ENCODE data around the gene PACS1.

PACS1 gene

DNA sequence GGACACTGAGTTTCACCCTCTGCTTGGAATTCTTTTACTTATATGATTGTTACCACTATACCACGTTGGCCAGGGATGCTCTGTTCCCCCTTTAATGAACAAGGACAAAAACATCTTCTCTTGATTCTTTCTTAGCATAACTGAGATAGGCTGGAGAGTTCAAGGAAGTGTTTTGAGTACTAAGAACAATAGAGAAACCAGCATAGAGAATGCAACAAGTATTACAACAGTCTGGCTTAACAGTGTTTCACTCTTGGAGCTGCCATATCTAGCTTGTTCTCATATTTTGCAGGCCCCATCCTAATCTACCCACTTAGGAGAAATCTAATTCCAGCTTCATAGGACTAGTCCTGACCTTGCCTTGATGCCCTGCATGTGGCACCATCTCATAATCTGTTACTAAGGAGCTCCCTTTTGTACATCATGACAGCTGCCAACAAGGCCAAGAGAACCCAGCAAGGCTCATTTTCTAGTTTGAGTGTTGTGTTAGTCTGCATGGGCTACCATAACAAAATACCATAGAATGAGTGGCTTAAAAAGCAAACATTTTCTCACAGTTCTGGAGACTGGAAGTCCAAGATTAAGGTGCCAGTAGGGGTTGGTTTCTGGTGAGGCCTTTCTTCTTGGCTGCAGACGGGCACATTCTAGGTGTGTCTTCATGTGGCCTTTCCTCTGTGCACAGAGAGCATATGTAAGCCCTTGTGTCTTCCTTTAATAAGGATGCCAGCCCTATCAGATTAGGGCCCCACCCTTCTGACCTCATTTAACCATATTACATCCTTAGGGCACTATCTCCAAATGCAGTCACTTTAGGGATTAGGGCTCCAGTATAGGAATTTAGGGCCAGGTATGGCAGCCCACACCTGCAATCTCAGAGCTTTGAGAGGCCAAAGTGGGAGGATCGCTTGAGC lies 37.8 kb downstream of the PACS1 start:
- DNase-seq: no peak
- no peak overlapping the region for H3K4me2 ChIP-seq (ENCODE audit: low read depth, low read length)
- H3K4me1 ChIP-seq (ENCODE audit: low read length): peaks cover 10% of the 10 kb centered on the region
- H3K9me3 ChIP-seq (replicated peaks; ENCODE audit: insufficient read depth, low read length): no peaks in the 10 kb centered on the region
- TF ChIP-seq EZH2phosphoT487 (IDR thresholded peaks at IDR 0.05; ENCODE audit: low read length) (no peak), EZH2 (optimal IDR thresholded peaks at IDR 0.05; ENCODE audit: low read depth, low read length) (no peak)
- TF ChIP-seq, protein P1, sequence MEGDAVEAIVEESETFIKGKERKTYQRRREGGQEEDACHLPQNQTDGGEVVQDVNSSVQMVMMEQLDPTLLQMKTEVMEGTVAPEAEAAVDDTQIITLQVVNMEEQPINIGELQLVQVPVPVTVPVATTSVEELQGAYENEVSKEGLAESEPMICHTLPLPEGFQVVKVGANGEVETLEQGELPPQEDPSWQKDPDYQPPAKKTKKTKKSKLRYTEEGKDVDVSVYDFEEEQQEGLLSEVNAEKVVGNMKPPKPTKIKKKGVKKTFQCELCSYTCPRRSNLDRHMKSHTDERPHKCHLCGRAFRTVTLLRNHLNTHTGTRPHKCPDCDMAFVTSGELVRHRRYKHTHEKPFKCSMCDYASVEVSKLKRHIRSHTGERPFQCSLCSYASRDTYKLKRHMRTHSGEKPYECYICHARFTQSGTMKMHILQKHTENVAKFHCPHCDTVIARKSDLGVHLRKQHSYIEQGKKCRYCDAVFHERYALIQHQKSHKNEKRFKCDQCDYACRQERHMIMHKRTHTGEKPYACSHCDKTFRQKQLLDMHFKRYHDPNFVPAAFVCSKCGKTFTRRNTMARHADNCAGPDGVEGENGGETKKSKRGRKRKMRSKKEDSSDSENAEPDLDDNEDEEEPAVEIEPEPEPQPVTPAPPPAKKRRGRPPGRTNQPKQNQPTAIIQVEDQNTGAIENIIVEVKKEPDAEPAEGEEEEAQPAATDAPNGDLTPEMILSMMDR (IDR thresholded peaks at IDR 0.05; ENCODE audit: low read length): no peak
- no peak overlapping the region for H3K4me3 ChIP-seq (ENCODE audit: low read length)
- H3K27ac ChIP-seq (ENCODE audit: low read length): no peak overlapping the region
- H3K79me2 ChIP-seq (ENCODE audit: low read length): peaks cover 8% of the 10 kb centered on the region; the same call in 1 of the 2 replicates
- no peaks in the 10 kb centered on the region for H3K9me2 ChIP-seq (replicated peaks; ENCODE audit: insufficient read depth, low read length)
- H2AFZ ChIP-seq (ENCODE audit: low read length): no peak overlapping the region
- H4K20me1 ChIP-seq (ENCODE audit: insufficient read depth, low read length): no peaks in the 10 kb centered on the region; the same call in 1 of the 2 replicates
- no peaks in the 10 kb centered on the region for H3K27me3 ChIP-seq (replicated peaks; ENCODE audit: insufficient read depth, low read length)
- H3F3A ChIP-seq (ENCODE audit: insufficient read depth, low read length): no peaks in the 10 kb centered on the region
- no peaks in the 10 kb centered on the region for H3K36me3 ChIP-seq (replicated peaks; ENCODE audit: insufficient read depth, low read length)
- no peak overlapping the region for H3K9ac ChIP-seq (ENCODE audit: low read length)

DNA sequence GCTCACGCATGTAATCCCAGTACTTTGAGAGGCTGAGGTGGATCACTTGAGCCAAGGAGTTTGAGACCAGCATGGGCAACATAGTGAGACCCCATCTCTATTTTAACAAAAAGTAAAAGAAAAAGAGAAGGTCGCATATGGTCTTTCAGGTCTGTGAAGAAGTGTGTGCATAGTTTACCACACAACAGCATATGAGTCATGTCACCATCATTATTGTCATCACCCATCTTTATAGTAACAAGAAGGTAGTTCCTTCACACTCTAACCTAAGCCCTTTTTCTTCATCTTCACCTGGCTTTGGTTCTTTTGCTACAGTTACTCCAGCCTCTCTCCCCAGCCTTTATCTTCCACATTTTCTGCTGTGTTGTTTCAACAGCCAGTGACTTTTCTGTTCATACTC lies 39.2 kb downstream of the PACS1 start:
- no peaks in the 10 kb centered on the region for H3F3A ChIP-seq (ENCODE audit: insufficient read depth, low read length)
- no peak overlapping the region for H3K4me2 ChIP-seq (ENCODE audit: low read depth, low read length)
- no peaks in the 10 kb centered on the region; the same call in 1 of the 2 replicates for H4K20me1 ChIP-seq (ENCODE audit: insufficient read depth, low read length)
- TF ChIP-seq EZH2 (optimal IDR thresholded peaks at IDR 0.05; ENCODE audit: low read depth, low read length) (no peak), EZH2phosphoT487 (IDR thresholded peaks at IDR 0.05; ENCODE audit: low read length) (no peak)
- TF ChIP-seq, protein P1 (IDR thresholded peaks at IDR 0.05; ENCODE audit: low read length): no peak
- H3K36me3 ChIP-seq (replicated peaks; ENCODE audit: insufficient read depth, low read length): no peaks in the 10 kb centered on the region
- H3K9me2 ChIP-seq (replicated peaks; ENCODE audit: insufficient read depth, low read length): no peaks in the 10 kb centered on the region
- H3K4me1 ChIP-seq (ENCODE audit: low read length): peaks cover 20% of the 10 kb centered on the region
- H3K79me2 ChIP-seq (ENCODE audit: low read length): peaks cover 11% of the 10 kb centered on the region; the same call in 1 of the 2 replicates
- no peaks in the 10 kb centered on the region for H3K9me3 ChIP-seq (replicated peaks; ENCODE audit: insufficient read depth, low read length)
- H2AFZ ChIP-seq (ENCODE audit: low read length): no peak overlapping the region
- no peak for DNase-seq
- no peak overlapping the region for H3K4me3 ChIP-seq (ENCODE audit: low read length)
- no peaks in the 10 kb centered on the region for H3K27me3 ChIP-seq (replicated peaks; ENCODE audit: insufficient read depth, low read length)
- no peak overlapping the region for H3K9ac ChIP-seq (ENCODE audit: low read length)
- H3K27ac ChIP-seq (ENCODE audit: low read length): no peak overlapping the region

DNA sequence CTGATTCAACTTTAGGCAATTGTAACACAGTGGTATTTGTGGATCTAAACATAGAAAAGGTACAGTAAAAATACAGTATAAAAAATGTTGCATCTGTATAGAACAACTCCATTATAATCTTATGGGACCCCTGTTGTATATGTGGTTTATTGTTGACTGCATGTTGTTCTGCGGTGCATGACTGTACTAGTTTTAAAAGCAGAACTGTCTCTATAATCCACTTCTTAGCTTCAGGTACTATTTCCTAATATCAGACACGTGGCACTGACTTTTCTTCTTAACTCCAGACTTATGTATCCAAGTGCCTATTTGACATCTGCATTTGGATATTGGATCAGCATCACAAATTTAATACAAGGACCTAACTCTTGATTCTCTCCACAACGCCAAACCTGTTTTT lies 41.1 kb downstream of the PACS1 start:
- H3K4me2 ChIP-seq (ENCODE audit: low read depth, low read length): no peak overlapping the region
- H3K4me3 ChIP-seq (ENCODE audit: low read length): no peak overlapping the region
- TF ChIP-seq EZH2 (optimal IDR thresholded peaks at IDR 0.05; ENCODE audit: low read depth, low read length) (no peak), EZH2phosphoT487 (IDR thresholded peaks at IDR 0.05; ENCODE audit: low read length) (no peak)
- TF ChIP-seq, protein P1 (IDR thresholded peaks at IDR 0.05; ENCODE audit: low read length): no peak
- no peak for DNase-seq
- H3K4me1 ChIP-seq (ENCODE audit: low read length): peaks cover 23% of the 10 kb centered on the region
- no peak overlapping the region for H3K27ac ChIP-seq (ENCODE audit: low read length)
- H3K36me3 ChIP-seq (replicated peaks; ENCODE audit: insufficient read depth, low read length): no peaks in the 10 kb centered on the region
- no peaks in the 10 kb centered on the region for H3K9me3 ChIP-seq (replicated peaks; ENCODE audit: insufficient read depth, low read length)
- H3K27me3 ChIP-seq (replicated peaks; ENCODE audit: insufficient read depth, low read length): no peaks in the 10 kb centered on the region
- no peak overlapping the region for H2AFZ ChIP-seq (ENCODE audit: low read length)
- no peak overlapping the region for H3K9ac ChIP-seq (ENCODE audit: low read length)
- H3K9me2 ChIP-seq (replicated peaks; ENCODE audit: insufficient read depth, low read length): no peaks in the 10 kb centered on the region
- peaks cover 14% of the 10 kb centered on the region; the same call in 1 of the 2 replicates for H3K79me2 ChIP-seq (ENCODE audit: low read length)
- H4K20me1 ChIP-seq (ENCODE audit: insufficient read depth, low read length): no peaks in the 10 kb centered on the region
- peaks cover 11% of the 10 kb centered on the region for H3F3A ChIP-seq (ENCODE audit: insufficient read depth, low read length)

All from MM.1S (cell line).